GM19452 (cell line): ENCODE data around the gene TCHP.

ENCODE experiments used
- ATAC-seq: cut with Tn5 transposase; IDR thresholded peaks from one replicate; pipeline ENCODE4 v1.9.1; 2021; ENCODE audit not compliant: unreplicated experiment

Gene TCHP

GRCh38 chr12:109961201-109961600 is 61.1 kb downstream of the TCHP start:
- no peak for ATAC-seq

GRCh38 chr12:109961612-109962011 is 61.5 kb downstream of the TCHP start:
- ATAC-seq = no peak

- no peak for ATAC-seq
Measured at GRCh38 chr12:109962398-109962797, 62.3 kb downstream of the TCHP start.

DNA sequence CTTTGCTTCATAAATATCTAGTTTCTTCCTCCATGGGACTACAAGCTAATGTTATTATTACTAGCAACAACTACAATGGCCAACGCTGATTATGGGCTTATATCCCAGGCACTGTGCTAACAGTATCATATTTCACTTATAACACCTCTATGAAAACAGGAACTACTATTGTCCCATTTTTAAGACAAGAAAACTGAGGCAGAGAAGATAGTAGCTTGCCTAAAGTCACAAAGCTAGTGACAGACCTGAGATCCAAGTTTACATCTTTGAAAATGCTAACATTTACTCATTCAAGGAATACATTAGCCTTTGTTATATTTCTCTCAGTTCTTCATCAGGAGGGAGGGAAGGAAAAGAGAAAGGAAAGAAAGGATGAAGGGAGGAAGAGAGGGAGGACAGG is 63.3 kb downstream of the TCHP start:
- ATAC-seq = no peak

- no peak for ATAC-seq
Measured at GRCh38 chr12:109963743-109964429, 63.8 kb downstream of the TCHP start.

DNA sequence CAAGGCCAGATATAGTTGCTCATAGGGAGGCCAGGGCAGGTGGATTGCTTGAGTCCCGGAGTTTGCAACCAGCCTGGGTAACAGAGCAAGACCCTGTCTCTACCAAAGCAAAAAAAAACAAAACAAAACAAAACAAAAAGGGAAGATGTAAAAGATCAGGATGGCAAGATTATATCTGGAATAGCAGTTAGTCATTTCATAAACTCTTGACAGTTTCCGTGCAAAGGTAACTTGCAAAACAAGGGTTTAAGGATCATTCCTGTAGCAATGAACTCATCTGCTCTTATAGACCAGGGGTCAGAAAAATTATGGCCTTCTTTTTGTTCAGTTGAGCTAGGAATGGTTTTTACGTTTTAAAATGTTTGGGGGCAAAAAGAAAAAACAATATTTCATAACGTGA is 66.5 kb downstream of the TCHP start:
- ATAC-seq = no peak

DNA sequence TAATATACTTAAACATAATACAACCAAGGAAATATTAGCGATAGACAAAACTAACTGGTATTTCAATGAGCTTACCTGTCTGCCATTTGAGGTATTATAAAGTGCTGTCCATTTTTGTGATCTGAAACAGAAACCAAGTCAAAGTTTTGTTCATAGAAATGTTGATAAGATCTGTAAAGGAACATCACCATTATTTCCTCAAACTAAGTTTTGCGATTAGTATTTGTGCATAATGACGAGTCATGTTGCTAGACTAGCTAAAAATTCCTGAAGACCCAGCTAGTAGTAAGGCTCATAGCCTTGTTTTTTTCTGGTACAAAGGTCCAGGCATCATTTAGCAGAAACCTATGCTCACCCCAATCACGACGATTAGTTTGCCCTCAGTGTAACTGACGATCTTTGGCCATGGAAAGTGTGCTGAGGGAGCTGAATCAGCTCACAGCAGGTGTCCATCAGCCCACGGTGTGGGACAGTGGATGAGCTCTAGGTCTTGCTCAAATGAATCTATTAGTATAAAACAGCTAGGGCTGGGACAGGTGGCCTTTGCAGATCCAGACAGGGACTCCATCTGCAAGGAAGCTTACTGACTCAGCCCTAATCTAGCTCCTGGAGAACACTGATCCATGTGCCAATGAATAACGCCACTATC is 67.4 kb downstream of the TCHP start:
- ATAC-seq = no peak
